ENCODE results near the gene CR2.
A peak's percentile ranks its signal among the peaks of the same experiment; 100 is the strongest.
"Not testable (repeated sequence)": the region's sequence is repeated elsewhere in the genome, so short reads cannot be mapped to it uniquely, and the experiment has no call there.

Gene CR2

DNA sequence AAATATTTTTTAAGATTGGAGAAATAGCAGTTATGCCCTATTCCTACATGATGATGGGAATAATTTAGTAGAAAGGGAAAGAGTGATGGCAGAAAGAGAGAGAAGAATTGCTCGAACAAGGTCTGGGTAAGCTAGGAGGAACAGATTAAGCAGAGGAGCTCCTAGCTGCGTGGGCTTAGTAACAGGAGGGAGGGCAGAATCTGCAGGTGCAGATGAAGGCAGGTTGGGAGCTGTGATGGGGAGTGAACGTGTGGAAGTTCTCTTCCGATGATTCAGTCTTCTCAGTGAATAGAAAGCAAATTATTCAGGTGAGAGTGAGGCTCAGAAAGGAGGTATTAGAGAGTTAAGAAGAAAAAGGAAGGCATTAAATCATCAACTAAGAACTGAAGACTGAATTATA is 33.5 kb downstream of the CR2 start:
- DNase-seq (ENCODE audit: low spot score) = no peak
- in situ Hi-C loops (cut with MboI; ENCODE audit: low pct_unique_long_range_greater_than_20kb, low sequenced_read_pairs, unreplicated experiment) = loop anchor here (25.0 kb wide), 1 partner anchor 400 kb away; the partner anchor contains the start of gene C4BPB
- TF ChIP-seq, protein P1, sequence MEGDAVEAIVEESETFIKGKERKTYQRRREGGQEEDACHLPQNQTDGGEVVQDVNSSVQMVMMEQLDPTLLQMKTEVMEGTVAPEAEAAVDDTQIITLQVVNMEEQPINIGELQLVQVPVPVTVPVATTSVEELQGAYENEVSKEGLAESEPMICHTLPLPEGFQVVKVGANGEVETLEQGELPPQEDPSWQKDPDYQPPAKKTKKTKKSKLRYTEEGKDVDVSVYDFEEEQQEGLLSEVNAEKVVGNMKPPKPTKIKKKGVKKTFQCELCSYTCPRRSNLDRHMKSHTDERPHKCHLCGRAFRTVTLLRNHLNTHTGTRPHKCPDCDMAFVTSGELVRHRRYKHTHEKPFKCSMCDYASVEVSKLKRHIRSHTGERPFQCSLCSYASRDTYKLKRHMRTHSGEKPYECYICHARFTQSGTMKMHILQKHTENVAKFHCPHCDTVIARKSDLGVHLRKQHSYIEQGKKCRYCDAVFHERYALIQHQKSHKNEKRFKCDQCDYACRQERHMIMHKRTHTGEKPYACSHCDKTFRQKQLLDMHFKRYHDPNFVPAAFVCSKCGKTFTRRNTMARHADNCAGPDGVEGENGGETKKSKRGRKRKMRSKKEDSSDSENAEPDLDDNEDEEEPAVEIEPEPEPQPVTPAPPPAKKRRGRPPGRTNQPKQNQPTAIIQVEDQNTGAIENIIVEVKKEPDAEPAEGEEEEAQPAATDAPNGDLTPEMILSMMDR (IDR thresholded peaks at IDR 0.05; ENCODE audit: extremely low read depth, insufficient read depth, missing control alignments) = no peak

DNA sequence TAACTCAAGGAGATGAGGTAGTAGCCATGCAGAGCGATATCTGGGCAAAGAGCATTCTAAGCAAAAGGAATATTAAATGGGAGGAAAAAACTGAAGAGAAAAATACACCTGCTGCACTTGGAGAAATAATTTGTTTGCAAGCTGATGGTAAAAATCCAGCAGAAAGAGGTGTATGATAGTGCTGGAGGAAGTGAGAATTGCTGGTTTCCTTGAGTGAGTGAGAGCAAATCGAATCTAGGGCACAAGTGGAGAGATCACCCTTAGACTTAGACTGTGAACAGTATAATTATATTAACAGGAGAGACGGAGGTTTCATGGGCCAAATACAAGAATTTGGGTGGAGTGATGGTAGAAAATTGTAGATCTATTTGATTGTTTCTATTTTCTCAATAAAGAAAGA is 39.1 kb downstream of the CR2 start:
- in situ Hi-C loops (cut with MboI; ENCODE audit: low pct_unique_long_range_greater_than_20kb, low sequenced_read_pairs, unreplicated experiment) = loop anchor here (25.0 kb wide), 1 partner anchor 406 kb away; the partner anchor contains the start of gene C4BPB
- no peak for DNase-seq (ENCODE audit: low spot score)
- TF ChIP-seq, protein P1 (IDR thresholded peaks at IDR 0.05; ENCODE audit: extremely low read depth, insufficient read depth, missing control alignments) = no peak

DNA sequence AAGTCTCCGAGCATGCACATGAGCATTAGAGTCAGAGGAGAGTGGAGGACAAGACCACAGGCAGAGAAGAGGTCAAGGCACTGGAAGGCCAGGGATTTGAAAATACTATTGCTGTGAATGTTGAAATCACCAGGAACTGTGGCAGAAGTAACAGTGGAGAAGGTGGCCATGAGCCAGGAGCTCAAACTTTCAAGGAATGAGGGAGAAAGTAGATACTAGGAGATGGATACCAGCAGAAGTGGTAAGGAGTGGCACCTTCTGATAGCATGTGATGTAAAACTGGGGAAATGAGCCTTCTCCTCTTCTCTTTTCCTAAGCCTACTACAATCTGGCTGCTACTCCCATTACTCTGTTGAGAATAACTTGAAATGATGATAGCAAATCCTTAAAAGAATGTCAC is 40.0 kb downstream of the CR2 start:
- TF ChIP-seq, protein P1 (IDR thresholded peaks at IDR 0.05; ENCODE audit: extremely low read depth, insufficient read depth, missing control alignments) = no peak
- in situ Hi-C loops (cut with MboI; ENCODE audit: low pct_unique_long_range_greater_than_20kb, low sequenced_read_pairs, unreplicated experiment) = loop anchor here (25.0 kb wide), 1 partner anchor 407 kb away; the partner anchor contains the start of gene C4BPB
- no peak for DNase-seq (ENCODE audit: low spot score)

DNA sequence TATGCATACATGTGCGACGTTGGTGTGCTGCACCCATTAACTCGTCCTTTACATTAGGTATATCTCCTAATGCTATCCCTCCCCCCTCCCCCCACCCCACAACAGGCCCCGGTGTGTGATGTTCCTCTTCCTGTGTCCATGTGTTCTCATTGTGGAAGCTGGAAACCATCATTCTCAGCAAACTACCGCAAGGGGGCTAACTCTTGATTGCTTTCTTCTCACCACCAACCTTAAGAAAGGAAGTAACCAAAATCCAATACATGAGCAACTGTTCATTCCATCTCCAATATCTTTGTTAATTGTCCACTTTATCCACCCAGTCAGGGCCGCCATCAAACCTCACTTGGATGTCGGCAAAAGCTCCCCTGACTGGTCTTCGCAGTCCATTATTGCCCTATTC is 41.2 kb downstream of the CR2 start:
- DNase-seq (ENCODE audit: low spot score) = not testable (repeated sequence)
- TF ChIP-seq, protein P1 (IDR thresholded peaks at IDR 0.05; ENCODE audit: extremely low read depth, insufficient read depth, missing control alignments) = peak; percentile 21
- in situ Hi-C loops (cut with MboI; ENCODE audit: low pct_unique_long_range_greater_than_20kb, low sequenced_read_pairs, unreplicated experiment) = loop anchor here (25.0 kb wide), 1 partner anchor 408 kb away; the partner anchor contains the start of gene C4BPB

DNA sequence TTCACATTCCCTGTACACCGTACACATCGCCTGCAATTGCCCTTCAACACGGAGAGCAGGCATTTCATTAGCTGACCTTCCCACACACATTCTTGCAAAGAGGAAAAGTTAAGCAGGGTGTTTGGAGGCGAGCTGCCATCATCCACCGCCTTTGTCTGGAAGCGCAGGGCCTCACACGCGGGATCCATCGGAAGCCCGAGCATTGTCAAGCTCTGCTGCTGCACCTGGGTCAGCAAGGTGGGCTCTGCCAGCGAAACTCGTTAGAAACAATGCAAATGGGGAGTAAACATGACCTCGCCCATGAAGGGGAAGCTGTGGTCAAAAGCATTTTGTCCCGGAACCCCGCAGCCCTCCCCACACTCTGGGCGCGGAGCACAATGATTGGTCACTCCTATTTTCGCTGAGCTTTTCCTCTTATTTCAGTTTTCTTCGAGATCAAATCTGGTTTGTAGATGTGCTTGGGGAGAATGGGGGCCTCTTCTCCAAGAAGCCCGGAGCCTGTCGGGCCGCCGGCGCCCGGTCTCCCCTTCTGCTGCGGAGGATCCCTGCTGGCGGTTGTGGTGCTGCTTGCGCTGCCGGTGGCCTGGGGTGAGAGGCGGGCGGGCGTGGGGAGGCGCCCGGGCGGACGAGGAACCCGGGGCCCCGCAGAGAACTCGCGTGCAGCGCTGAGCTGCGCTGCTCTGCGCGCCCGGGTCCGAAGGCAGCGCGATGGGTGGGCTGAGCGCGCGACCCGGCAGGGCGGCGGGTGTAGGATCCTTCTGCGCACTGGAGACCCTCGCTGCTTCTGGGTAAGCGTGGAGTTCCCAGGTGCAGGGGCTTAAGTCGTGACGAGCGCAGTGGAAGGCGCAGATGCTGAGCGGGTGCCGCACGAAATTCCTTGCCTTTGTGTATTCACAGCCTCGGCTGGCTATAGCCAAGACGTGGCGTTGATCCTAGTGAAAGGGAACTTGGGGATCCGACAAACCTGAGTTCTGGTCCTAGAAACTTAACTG is 42.0 kb downstream of the CR2 start, which contains the start of gene CR1:
TSS of gene CR1 (plus strand) at position 357 of the 992 bp plus-strand sequence. CDS start at position 468, 111 bp downstream.
- in situ Hi-C loops (cut with MboI; ENCODE audit: low pct_unique_long_range_greater_than_20kb, low sequenced_read_pairs, unreplicated experiment) = loop anchor here (25.0 kb wide), 1 partner anchor 409 kb away; the partner anchor contains the start of gene C4BPB
- DNase-seq (ENCODE audit: low spot score) = peak; percentile 42
- TF ChIP-seq, protein P1 (IDR thresholded peaks at IDR 0.05; ENCODE audit: extremely low read depth, insufficient read depth, missing control alignments) = no peak

DNA sequence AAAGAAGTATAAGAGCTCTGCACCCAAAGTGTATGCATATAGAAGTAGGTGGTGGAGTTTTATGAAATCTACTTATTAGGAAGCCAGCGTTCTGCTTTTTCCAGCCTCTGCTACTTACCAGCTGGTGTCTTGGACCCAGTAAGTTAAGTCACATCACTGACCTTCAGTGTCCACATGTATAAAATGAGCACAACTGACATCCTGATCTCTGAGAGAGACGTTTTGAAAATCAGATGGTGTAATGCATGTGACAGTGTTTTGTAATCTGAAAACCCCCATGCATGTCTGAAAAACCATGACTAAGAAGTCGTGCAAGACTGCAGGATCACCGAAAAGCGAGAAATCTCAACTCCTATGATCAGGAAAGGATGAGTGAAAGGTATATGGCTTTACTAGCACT is 43.8 kb downstream of the CR2 start:
- TF ChIP-seq, protein P1 (IDR thresholded peaks at IDR 0.05; ENCODE audit: extremely low read depth, insufficient read depth, missing control alignments) = no peak
- peak; percentile 39 for DNase-seq (ENCODE audit: low spot score)
- in situ Hi-C loops (cut with MboI; ENCODE audit: low pct_unique_long_range_greater_than_20kb, low sequenced_read_pairs, unreplicated experiment) = loop anchor here (25.0 kb wide), 1 partner anchor 411 kb away; the partner anchor contains the start of gene C4BPB

All from GM13977 (cell line).